Thyroid gland (tissue), 4 donors: Measurements from ENCODE around the gene SPINDOC.

Source experiments
- CTCF ChIP-seq, 6 experiments: fragments of 200-600 bp in 3 of 6; fragments of 450-650 bp in 3 of 6; sonication (generic) in 3 of 6; IDR thresholded peaks; one replicate each; pipeline ENCODE4 v1.5.1; 2016 to 2019; ENCODE audit warnings: antibody characterized with exemption in 6 of 6, mild to moderate bottlenecking in 2 of 6, inconsistent platforms in 1 of 6, moderate library complexity in 1 of 6
- POLR2A ChIP-seq, 2 donors: fragments of 450-650 bp; IDR thresholded peaks; one replicate each; pipeline ENCODE4 v1.6.1; 2017; ENCODE audit warnings: antibody characterized with exemption in 2 of 2, mild to moderate bottlenecking in 2 of 2, moderate library complexity in 1 of 2

DNA sequence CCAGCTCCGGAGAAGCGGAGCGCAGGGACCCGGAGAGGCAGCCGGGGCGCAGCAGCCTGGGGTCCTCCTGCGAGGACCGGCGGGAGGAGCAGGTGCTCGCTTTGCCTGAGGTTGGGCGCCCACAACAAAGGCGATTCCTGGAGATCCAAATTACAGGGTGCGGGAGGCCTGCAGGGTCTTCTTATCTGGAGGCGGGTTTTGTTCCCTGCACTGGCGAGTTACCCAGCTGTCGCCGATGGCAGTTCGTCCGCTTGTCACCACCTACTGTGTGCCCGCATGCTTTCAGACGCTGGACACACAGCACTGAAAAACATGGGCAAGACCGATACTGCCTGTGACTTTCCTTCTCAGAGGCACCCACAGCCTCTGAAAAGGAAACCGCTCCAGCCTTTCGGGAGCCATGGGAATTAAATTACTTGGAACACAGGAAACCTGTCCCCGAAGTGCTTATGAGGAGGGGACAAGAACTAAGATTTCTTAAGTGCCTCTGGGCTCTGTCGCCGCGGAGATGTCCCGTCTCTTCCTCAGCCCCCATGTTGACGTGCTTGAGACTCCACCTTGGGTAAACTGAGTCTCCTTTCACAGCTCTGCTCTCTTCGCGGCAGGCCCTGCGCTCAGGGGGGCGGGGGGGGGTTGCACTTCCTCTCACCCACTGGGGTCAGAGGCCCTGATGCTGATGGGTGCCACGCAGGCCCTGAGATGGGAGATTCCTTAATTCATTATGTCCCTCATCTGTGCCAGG is 43.4 kb upstream of the SPINDOC start:
- TF ChIP-seq POLR2A (IDR thresholded peaks at IDR 0.05), result no peak
- no peak for TF ChIP-seq CTCF (IDR thresholded peaks at IDR 0.05)
